Common myeloid progenitor, CD34-positive (primary cell): Measurements from ENCODE around the gene VGLL4.

Source experiments
- CTCF ChIA-PET: fragments of 350-600 bp; sonication (Branson Sonifier 250); formaldehyde crosslinking; loops from one replicate; lab custom pipeline; 2021; ENCODE audit warnings: antibody characterized with exemption; lab: Charles Lee
- POLR2A ChIA-PET: fragments of 350-600 bp; sonication (Branson Sonifier 250); formaldehyde crosslinking; loops from one replicate; lab custom pipeline; 2021; ENCODE audit warnings: antibody characterized with exemption; lab: Charles Lee
- DNase-seq, 3 donors: peaks; one replicate each; pipeline versions ENCODE4 v3.0.0 to v3.0.0-alpha.2; 2013
- H3K27ac ChIP-seq, 2 experiments: 1 replicate in 1 of 2; 2 replicates in 1 of 2; pipeline ENCODE4 v1.7.0; 2013; ENCODE audit warnings: inconsistent platforms in 2 of 2, low read length in 2 of 2, mild to moderate bottlenecking in 2 of 2, low read depth in 1 of 2, moderate library complexity in 1 of 2; ENCODE audit not compliant: severe bottlenecking in 2 of 2, insufficient read depth in 1 of 2, poor library complexity in 1 of 2
- H3K27me3 ChIP-seq, 5 experiments: replicated peaks in 2 of 5; 1 replicate in 3 of 5; 2 replicates in 2 of 5; pipeline versions ENCODE4 v1.6.1 to v1.7.0; 2013; ENCODE audit warnings: low read length in 4 of 5, mild to moderate bottlenecking in 2 of 5, moderate library complexity in 2 of 5, inconsistent platforms in 1 of 5; ENCODE audit not compliant: insufficient read depth in 5 of 5, control insufficient read depth in 4 of 5
- H3K36me3 ChIP-seq, 4 experiments: 1 replicate in 2 of 4; 2 replicates in 2 of 4; pipeline versions ENCODE4 v1.6.1 to v1.7.0; 2013; ENCODE audit warnings: low read length in 3 of 4, control low read depth in 1 of 4, mild to moderate bottlenecking in 1 of 4; ENCODE audit not compliant: control insufficient read depth in 4 of 4, insufficient read depth in 4 of 4
- H3K4me1 ChIP-seq, 4 experiments: 1 replicate in 3 of 4; 2 replicates in 1 of 4; pipeline versions ENCODE4 v1.6.1 to v1.7.1; 2013; ENCODE audit warnings: low read length in 3 of 4, mild to moderate bottlenecking in 3 of 4, control low read depth in 1 of 4, inconsistent platforms in 1 of 4, moderate library complexity in 1 of 4; ENCODE audit not compliant: control insufficient read depth in 4 of 4, insufficient read depth in 4 of 4; ENCODE audit errors: control extremely low read depth in 1 of 4
- H3K4me3 ChIP-seq, 7 experiments: 1 replicate in 4 of 7; 2 replicates in 3 of 7; pipeline versions ENCODE4 v1.5.1 to v1.7.0; 2013; ENCODE audit warnings: mild to moderate bottlenecking in 7 of 7, low read length in 6 of 7, moderate library complexity in 6 of 7, inconsistent platforms in 2 of 7, low read depth in 2 of 7, control low read depth in 1 of 7; ENCODE audit not compliant: insufficient read depth in 4 of 7, control insufficient read depth in 1 of 7; ENCODE audit errors: extremely low read depth in 1 of 7
- H3K9me3 ChIP-seq, 5 experiments: 1 replicate in 4 of 5; 2 replicates in 1 of 5; pipeline versions ENCODE4 v1.6.1 to v1.7.1; 2013; ENCODE audit warnings: low read length in 4 of 5, mild to moderate bottlenecking in 2 of 5, inconsistent platforms in 1 of 5, low read depth in 1 of 5, moderate library complexity in 1 of 5; ENCODE audit not compliant: control insufficient read depth in 4 of 5, insufficient read depth in 2 of 5; ENCODE audit errors: control extremely low read depth in 1 of 5
- WGBS: methylation state at CpG from one replicate; pipeline ENCODE4 v1.1.5; 2013; ENCODE audit not compliant: insufficient coverage; 5-methylcytosine and 5-hydroxymethylcytosine counted together

VGLL4 gene

GRCh38 chr3:11643201-11643603 is 513 bp downstream of the VGLL4 start:
- ChIA-PET CTCF (interaction anchor here (0.7 to 1.9 kb wide), 6 partner anchors 12 to 265 kb away, joined by 3 to 4 read pairs (median 4); no protein-coding TSS in a partner anchor), POLR2A (interaction anchor here (1.4 kb wide), 1 partner anchor 27 kb away, joined by 6 read pairs; no protein-coding TSS in a partner anchor)
- H3K4me1 ChIP-seq, result peaks cover 12 to 34% (median 23%) of the 10 kb centered on the region in 4 experiments
- no peak for DNase-seq
- H3K27me3 ChIP-seq, result no peaks in the 10 kb centered on the region
- H3K4me3 ChIP-seq, result peak overlapping the region; percentile 76 to 97 (median 84)
- peaks cover 0 to 8% (median 3%) of the 10 kb centered on the region in 4 experiments for H3K36me3 ChIP-seq
- 0% methylated on average over 17 of the region's 18 CpGs for WGBS
- peak overlapping the region; percentile 91 to 96 for H3K27ac ChIP-seq
- H3K9me3 ChIP-seq, result no peaks in the 10 kb centered on the region

- ChIA-PET POLR2A (interaction anchor here (1.4 kb wide), 1 partner anchor 27 kb away, joined by 6 read pairs; no protein-coding TSS in a partner anchor), CTCF (interaction anchor here (0.8 to 1.9 kb wide), 5 partner anchors 52 to 264 kb away, joined by 3 to 4 read pairs (median 4); no protein-coding TSS in a partner anchor)
- peak; percentile 78 to 92 (median 89) for DNase-seq
- 0% methylated on average over 29 of the region's 44 CpGs for WGBS
- peak overlapping the region; percentile 91 to 96 for H3K27ac ChIP-seq
- H3K4me3 ChIP-seq, result peak overlapping the region; percentile 76 to 97 (median 84)
- peaks cover 0 to 8% (median 3%) of the 10 kb centered on the region in 4 experiments for H3K36me3 ChIP-seq
- no peaks in the 10 kb centered on the region for H3K9me3 ChIP-seq
- H3K4me1 ChIP-seq, result peaks cover 12 to 35% (median 25%) of the 10 kb centered on the region in 4 experiments
- no peaks in the 10 kb centered on the region for H3K27me3 ChIP-seq
These were observed 1.1 kb downstream of the VGLL4 start for GRCh38 chr3:11642431-11643191.

GRCh38 chr3:11641683-11642430 is 1.9 kb downstream of the VGLL4 start:
- Histone ChIP-seq H3K4me1 (peaks cover 12 to 35% (median 25%) of the 10 kb centered on the region in 4 experiments), H3K27ac (peak overlapping the region; percentile 91 to 96), H3K36me3 (peaks cover 0 to 8% (median 3%) of the 10 kb centered on the region in 4 experiments), H3K9me3 (no peaks in the 10 kb centered on the region), H3K27me3 (no peaks in the 10 kb centered on the region), H3K4me3 (peak overlapping the region in 6 of 7 experiments; percentile 76 to 97 (median 84))
- POLR2A ChIA-PET, result interaction anchor here (0.5 kb wide), 1 partner anchor 26 kb away, joined by 3 read pairs; no protein-coding TSS in a partner anchor
- CTCF ChIA-PET, result interaction anchor here (1.3 kb wide), 1 partner anchor 18 kb away, joined by 4 read pairs; no protein-coding TSS in a partner anchor
- DNase-seq, result peak; percentile 31 to 69 (median 61)
- 7% methylated on average over 3 of the region's 13 CpGs for WGBS

- peaks cover 12 to 35% (median 25%) of the 10 kb centered on the region in 4 experiments for H3K4me1 ChIP-seq
- CTCF ChIA-PET, result interaction anchor here (1.3 kb wide), 1 partner anchor 17 kb away, joined by 4 read pairs; no protein-coding TSS in a partner anchor
- WGBS, result no CpG with 5 or more reads among the region's 2 CpGs
These were observed 2.4 kb downstream of the VGLL4 start for GRCh38 chr3:11641316-11641682.

GRCh38 chr3:11640009-11640673 is 3.6 kb downstream of the VGLL4 start:
- POLR2A ChIA-PET, result no interaction called here
- no peaks in the 10 kb centered on the region for H3K27me3 ChIP-seq
- peaks cover 12 to 35% (median 25%) of the 10 kb centered on the region in 4 experiments for H3K4me1 ChIP-seq
- no peaks in the 10 kb centered on the region for H3K9me3 ChIP-seq
- DNase-seq, result peak in 1 of 3 donors; percentile 10
- no peak overlapping the region for H3K27ac ChIP-seq
- CTCF ChIA-PET, result interaction anchor here (0.8 to 1.3 kb wide), 2 partner anchors 11 to 16 kb away, joined by 3 to 4 read pairs; no protein-coding TSS in a partner anchor
- H3K4me3 ChIP-seq, result peak overlapping the region in 1 of 7 experiments; percentile 18
- H3K36me3 ChIP-seq, result peaks cover 0 to 8% (median 3%) of the 10 kb centered on the region in 4 experiments
- 93% methylated on average over 3 of the region's 9 CpGs for WGBS

More at GRCh38 chr3:11641316-11641682, 2.4 kb downstream of the VGLL4 start:
- no peaks in the 10 kb centered on the region for H3K27me3 ChIP-seq
- H3K36me3 ChIP-seq, result peaks cover 0 to 8% (median 3%) of the 10 kb centered on the region in 4 experiments
- peak overlapping the region in 6 of 7 experiments; percentile 76 to 97 (median 84) for H3K4me3 ChIP-seq
- no peaks in the 10 kb centered on the region for H3K9me3 ChIP-seq
- POLR2A ChIA-PET, result interaction anchor here (0.5 kb wide), 1 partner anchor 26 kb away, joined by 3 read pairs; no protein-coding TSS in a partner anchor
- peak overlapping the region; percentile 91 to 96 for H3K27ac ChIP-seq
- DNase-seq, result no peak
